ENCODE measurements around the gene IGHMBP2. TPM values are rescaled to one million over a fixed set of nuclear protein-coding genes. Genes with fewer than 3 reads are reported as not detected.
"Not testable (repeated sequence)": the region's sequence is repeated elsewhere in the genome, so short reads cannot be mapped to it uniquely, and the experiment has no call there.

IGHMBP2 gene
- 6.3 and 21.5 TPM in 2 replicates for total RNA-seq (2014; rRNA removed; shearing (Covaris generic); ENCODE audit: low replicate concordance)

DNA sequence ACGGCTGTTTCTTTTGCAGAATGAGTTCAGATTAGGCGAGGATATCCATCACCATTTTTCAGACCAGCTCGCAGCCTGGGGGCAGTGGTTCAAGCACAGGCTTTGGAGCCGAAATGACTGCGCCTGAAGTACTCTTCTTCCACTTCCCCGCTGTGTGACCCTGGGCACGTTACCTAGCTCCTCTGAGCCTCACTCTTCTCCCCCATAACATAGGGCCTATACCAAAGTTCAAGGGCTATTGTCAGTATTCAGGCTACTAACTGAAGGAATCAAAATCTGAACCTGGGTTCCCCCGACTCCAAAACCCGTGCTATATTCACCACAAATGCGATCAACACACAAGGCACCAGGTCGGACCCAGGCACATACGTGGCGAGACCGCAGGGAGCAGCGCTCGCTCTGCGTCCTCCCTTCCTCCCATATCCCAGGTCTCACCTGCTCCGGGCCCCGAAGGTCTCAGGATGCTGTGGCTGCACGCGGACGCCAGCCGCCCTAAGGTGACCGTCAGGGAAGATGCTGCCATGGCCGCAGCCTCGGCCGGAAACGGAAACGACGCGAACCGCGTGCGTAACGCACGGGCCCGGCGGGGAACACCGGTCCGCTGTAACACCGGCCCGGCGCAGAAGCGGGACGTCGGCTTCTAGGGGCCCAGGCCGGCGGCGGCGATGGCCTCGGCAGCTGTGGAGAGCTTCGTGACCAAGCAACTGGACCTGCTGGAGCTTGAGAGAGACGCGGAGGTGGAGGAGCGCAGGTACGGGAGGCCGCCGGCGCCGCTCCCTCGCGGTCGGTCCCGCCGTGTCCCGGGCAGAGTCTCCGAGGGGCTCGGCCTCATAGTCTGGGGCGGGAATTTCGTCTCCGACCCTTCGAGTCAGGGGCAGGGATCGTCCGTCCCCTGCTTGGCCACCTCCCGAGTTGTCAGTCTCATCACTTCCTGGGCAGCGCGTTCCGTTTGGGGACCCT lies at the start of gene IGHMBP2, which contains the start of gene MRPL21:
Gene IGHMBP2 (plus strand): TSS at position 604 of the 960 bp plus-strand sequence. CDS start 62 bp downstream, at position 666.
Gene MRPL21 (minus strand): TSS at position 545 of the 960 bp plus-strand sequence. CDS start 22 bp downstream, at position 523.
- no peaks in the 10 kb centered on the region for H3K27me3 ChIP-seq (ENCODE audit: low read length)
- no peaks in the 10 kb centered on the region for H3K9me2 ChIP-seq (replicated peaks; ENCODE audit: insufficient read depth, low read length)
- H3K4me1 ChIP-seq (ENCODE audit: low read length): peaks cover 26% of the 10 kb centered on the region
- H3K27ac ChIP-seq (ENCODE audit: low read length): peak within 1 kb of the TSS; percentile 46; the same call in 1 of the 2 replicates
- H3K79me2 ChIP-seq (ENCODE audit: low read length): peaks cover 78% of the 10 kb centered on the region
- H4K20me1 ChIP-seq (ENCODE audit: insufficient read depth, low read depth, low read length): peaks cover 26% of the 10 kb centered on the region
- peak within 1 kb of the TSS; percentile 100 for H3K4me3 ChIP-seq (ENCODE audit: low read length)
- peak; percentile 95 for DNase-seq
- peak within 1 kb of the TSS; percentile 99 for H2AFZ ChIP-seq (ENCODE audit: low read length)
- peak within 1 kb of the TSS; percentile 96 for H3K4me2 ChIP-seq (ENCODE audit: low read depth, low read length, poor library complexity, severe bottlenecking)
- H3K36me3 ChIP-seq (ENCODE audit: insufficient read depth, low read length): peaks cover 20% of the 10 kb centered on the region; the same call in 1 of the 2 replicates
- no peaks in the 10 kb centered on the region for H3K9me3 ChIP-seq (ENCODE audit: low read length)
- peak within 1 kb of the TSS; percentile 99 for H3K9ac ChIP-seq (ENCODE audit: low read length)

DNA sequence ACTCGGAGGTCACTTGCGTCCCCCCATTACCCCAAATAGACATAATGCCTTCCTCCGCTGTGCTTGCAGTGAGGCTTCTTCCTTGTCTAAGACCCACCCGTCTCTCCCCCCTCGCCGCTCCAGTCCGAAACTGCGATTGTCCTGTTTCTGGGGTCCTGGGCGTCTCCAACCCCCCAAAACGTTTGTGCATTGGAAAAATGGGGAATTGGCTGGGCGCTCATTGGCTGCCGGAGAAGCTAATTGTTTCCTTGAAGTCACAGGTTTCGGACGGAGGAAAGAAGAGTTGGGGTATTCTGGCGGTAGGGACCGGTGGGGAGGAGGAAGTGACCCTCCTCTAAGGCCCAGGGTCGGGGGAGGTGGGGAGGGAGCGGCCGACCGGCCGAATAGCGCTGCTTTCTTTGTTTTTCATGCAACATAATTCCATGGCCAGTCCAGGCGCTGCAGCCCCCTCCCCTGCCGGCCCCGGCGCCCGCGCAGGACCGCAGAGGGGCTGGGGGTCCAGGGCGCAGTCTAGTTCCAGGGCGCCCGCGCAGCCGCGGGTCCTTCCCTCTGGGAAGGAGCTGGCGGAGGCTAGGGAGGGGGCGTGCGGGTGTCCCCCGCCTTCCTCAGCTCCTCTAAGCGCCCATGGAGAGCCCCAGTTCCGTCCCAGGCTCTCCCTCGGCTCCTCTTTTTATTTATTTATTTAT lies 49.3 kb upstream of the IGHMBP2 start:
- DNase-seq: no peak
- no peaks in the 10 kb centered on the region for H3K4me1 ChIP-seq (ENCODE audit: low read length)
- H3K27ac ChIP-seq (ENCODE audit: low read length): no peak overlapping the region
- H2AFZ ChIP-seq (ENCODE audit: low read length): no peak overlapping the region
- no peaks in the 10 kb centered on the region for H3K36me3 ChIP-seq (ENCODE audit: insufficient read depth, low read length)
- H3K4me3 ChIP-seq (ENCODE audit: low read length): no peak overlapping the region
- no peaks in the 10 kb centered on the region for H4K20me1 ChIP-seq (ENCODE audit: insufficient read depth, low read depth, low read length)
- no peaks in the 10 kb centered on the region for H3K9me2 ChIP-seq (replicated peaks; ENCODE audit: insufficient read depth, low read length)
- no peak overlapping the region for H3K9ac ChIP-seq (ENCODE audit: low read length)
- H3K27me3 ChIP-seq (ENCODE audit: low read length): no peaks in the 10 kb centered on the region
- H3K9me3 ChIP-seq (ENCODE audit: low read length): no peaks in the 10 kb centered on the region
- H3K4me2 ChIP-seq (ENCODE audit: low read depth, low read length, poor library complexity, severe bottlenecking): no peak overlapping the region
- no peaks in the 10 kb centered on the region for H3K79me2 ChIP-seq (ENCODE audit: low read length)

DNA sequence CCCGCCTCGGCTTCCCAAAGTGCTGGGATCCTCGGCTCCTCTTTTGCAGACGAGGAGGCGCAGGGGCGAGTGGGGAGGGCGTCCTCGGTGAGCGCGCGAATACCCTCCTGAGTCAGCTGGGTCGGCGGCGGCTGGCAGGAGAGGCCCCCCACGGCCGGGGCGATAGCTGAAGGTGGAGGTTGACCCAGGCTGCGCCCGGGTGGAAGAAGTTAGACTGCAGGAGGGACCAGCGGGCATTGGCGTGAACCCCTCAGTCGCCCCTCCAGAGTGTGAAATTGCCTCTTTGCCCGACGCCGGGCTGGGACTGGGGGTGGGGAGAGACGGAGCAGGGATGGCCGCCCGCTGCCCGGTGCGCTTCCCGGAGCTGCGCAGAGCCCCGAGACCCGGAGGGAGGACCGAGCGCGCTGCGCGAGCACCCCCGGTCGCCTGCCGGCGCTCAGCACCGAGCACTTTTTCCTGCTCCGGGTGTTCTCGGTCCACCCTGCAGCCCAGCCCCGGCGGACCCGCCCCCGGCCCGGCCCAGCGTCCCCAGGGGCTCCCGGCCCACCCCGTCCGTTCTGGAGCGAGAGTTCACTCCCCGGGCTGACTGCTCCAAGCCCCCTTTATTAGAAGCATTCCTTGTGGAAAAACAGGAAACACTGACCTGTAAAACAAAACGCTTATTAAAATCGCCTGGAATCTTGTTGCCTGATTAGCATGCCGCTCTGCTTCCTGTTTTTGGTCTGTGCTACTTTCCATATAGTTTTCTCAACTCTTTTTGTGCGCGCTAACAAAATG lies 48.3 kb upstream of the IGHMBP2 start:
- no peak overlapping the region for H3K4me3 ChIP-seq (ENCODE audit: low read length)
- no peak overlapping the region for H2AFZ ChIP-seq (ENCODE audit: low read length)
- no peaks in the 10 kb centered on the region for H3K9me3 ChIP-seq (ENCODE audit: low read length)
- no peak overlapping the region for H3K9ac ChIP-seq (ENCODE audit: low read length)
- no peaks in the 10 kb centered on the region for H3K79me2 ChIP-seq (ENCODE audit: low read length)
- H3K9me2 ChIP-seq (replicated peaks; ENCODE audit: insufficient read depth, low read length): no peaks in the 10 kb centered on the region
- DNase-seq: no peak
- no peaks in the 10 kb centered on the region for H4K20me1 ChIP-seq (ENCODE audit: insufficient read depth, low read depth, low read length)
- H3K36me3 ChIP-seq (ENCODE audit: insufficient read depth, low read length): no peaks in the 10 kb centered on the region
- H3K4me1 ChIP-seq (ENCODE audit: low read length): no peaks in the 10 kb centered on the region
- no peak overlapping the region for H3K27ac ChIP-seq (ENCODE audit: low read length)
- H3K27me3 ChIP-seq (ENCODE audit: low read length): no peaks in the 10 kb centered on the region
- H3K4me2 ChIP-seq (ENCODE audit: low read depth, low read length, poor library complexity, severe bottlenecking): no peak overlapping the region

DNA sequence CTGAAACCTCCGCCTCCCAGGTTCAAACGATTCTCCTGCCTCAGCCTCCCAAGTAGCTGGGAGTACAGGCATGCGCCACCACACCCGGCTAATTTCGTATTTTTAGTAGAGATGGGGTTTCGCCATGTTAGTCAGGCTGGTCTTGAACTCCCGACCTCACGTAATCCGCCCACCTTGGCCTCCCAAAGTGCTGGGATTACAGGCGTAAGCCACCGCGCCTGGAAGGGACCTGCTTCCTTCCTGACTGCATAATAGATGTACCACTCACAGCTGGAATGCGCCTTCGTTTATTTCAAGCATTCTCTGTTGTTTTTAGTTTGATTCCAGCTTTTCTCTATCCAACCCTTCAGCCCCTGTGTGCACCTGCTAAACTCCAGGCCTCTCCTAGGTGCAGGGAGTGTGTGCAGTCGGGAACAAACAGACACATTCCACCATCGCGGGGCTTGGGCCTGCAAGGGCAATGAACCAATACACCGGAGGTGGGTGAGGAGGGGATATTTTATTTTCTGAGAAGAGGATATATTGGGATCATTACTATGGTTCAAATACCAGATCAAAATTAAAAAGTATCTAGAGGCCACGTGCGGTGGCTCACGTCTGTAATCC lies 47.2 kb upstream of the IGHMBP2 start:
- H3K9ac ChIP-seq (ENCODE audit: low read length); H3K4me3 ChIP-seq (ENCODE audit: low read length); H3K4me1 ChIP-seq (ENCODE audit: low read length); H3K9me3 ChIP-seq (ENCODE audit: low read length); H3K9me2 ChIP-seq (replicated peaks; ENCODE audit: insufficient read depth, low read length); H2AFZ ChIP-seq (ENCODE audit: low read length); H3K27ac ChIP-seq (ENCODE audit: low read length); DNase-seq; H3K79me2 ChIP-seq (ENCODE audit: low read length); H3K36me3 ChIP-seq (ENCODE audit: insufficient read depth, low read length); H4K20me1 ChIP-seq (ENCODE audit: insufficient read depth, low read depth, low read length); H3K4me2 ChIP-seq (ENCODE audit: low read depth, low read length, poor library complexity, severe bottlenecking); H3K27me3 ChIP-seq (ENCODE audit: low read length): not testable (repeated sequence)

DNA sequence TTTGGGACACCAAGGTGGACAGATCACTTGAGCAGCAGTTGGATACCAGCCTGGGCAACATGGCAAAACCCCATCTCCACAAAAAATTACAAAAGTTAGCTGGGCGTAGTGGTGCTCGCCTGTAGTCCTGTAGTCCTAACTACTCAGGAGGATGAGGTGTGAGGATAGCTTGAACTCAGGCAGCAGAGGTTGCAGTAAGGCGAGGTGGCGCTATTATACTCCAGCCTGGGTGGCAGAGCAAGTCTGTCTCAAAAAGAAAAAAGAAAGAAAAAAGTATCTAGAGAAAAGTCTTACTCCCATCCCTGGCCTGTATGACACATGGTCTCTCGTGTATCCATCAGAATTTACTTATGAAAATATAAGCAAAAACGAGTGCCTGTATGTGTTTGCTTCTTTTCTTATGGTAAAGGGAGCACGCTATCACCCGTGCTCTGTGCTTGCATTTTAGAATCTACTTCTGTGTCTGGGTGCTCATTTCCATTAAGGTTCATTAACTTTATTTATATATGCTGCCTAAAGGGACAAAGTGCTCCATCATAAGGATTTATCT lies 46.6 kb upstream of the IGHMBP2 start:
- H3K4me2 ChIP-seq (ENCODE audit: low read depth, low read length, poor library complexity, severe bottlenecking): no peak overlapping the region
- H2AFZ ChIP-seq (ENCODE audit: low read length): no peak overlapping the region
- H4K20me1 ChIP-seq (ENCODE audit: insufficient read depth, low read depth, low read length): no peaks in the 10 kb centered on the region
- H3K9me3 ChIP-seq (ENCODE audit: low read length): no peaks in the 10 kb centered on the region
- no peaks in the 10 kb centered on the region for H3K79me2 ChIP-seq (ENCODE audit: low read length)
- H3K4me1 ChIP-seq (ENCODE audit: low read length): no peaks in the 10 kb centered on the region
- no peak overlapping the region for H3K4me3 ChIP-seq (ENCODE audit: low read length)
- no peaks in the 10 kb centered on the region for H3K27me3 ChIP-seq (ENCODE audit: low read length)
- no peaks in the 10 kb centered on the region for H3K36me3 ChIP-seq (ENCODE audit: insufficient read depth, low read length)
- H3K9ac ChIP-seq (ENCODE audit: low read length): no peak overlapping the region
- no peak overlapping the region for H3K27ac ChIP-seq (ENCODE audit: low read length)
- DNase-seq: no peak
- H3K9me2 ChIP-seq (replicated peaks; ENCODE audit: insufficient read depth, low read length): no peaks in the 10 kb centered on the region

DNA sequence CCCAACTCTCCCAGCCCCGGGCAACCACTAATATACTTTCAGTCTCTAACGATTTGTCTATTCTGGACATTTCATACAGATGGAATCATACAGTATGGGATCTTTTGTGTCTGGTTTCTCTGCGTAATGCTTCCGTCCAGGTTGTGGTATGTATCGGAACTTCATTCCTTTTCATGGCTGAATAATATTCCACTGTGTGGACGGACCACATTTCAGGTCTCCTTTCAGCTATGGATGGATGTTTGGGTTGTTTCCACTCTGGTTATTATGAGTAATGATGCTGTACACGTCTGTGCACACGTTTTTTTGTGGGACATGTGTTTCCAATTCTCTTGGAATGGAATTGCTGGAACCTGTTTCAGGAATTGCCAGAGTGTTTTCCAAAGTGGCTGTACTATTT lies 44.6 kb upstream of the IGHMBP2 start:
- Histone ChIP-seq H3K9me3 (ENCODE audit: low read length) (peaks cover 7% of the 10 kb centered on the region), H4K20me1 (ENCODE audit: insufficient read depth, low read depth, low read length) (no peaks in the 10 kb centered on the region), H3K79me2 (ENCODE audit: low read length) (no peaks in the 10 kb centered on the region), H3K9me2 (replicated peaks; ENCODE audit: insufficient read depth, low read length) (no peaks in the 10 kb centered on the region), H3K27me3 (ENCODE audit: low read length) (no peaks in the 10 kb centered on the region), H3K4me3 (ENCODE audit: low read length) (no peak overlapping the region), H3K4me2 (ENCODE audit: low read depth, low read length, poor library complexity, severe bottlenecking) (no peak overlapping the region), H2AFZ (ENCODE audit: low read length) (no peak overlapping the region), H3K9ac (ENCODE audit: low read length) (no peak overlapping the region), H3K4me1 (ENCODE audit: low read length) (no peaks in the 10 kb centered on the region), H3K36me3 (ENCODE audit: insufficient read depth, low read length) (no peaks in the 10 kb centered on the region), H3K27ac (ENCODE audit: low read length) (no peak overlapping the region)
- DNase-seq: no peak

DNA sequence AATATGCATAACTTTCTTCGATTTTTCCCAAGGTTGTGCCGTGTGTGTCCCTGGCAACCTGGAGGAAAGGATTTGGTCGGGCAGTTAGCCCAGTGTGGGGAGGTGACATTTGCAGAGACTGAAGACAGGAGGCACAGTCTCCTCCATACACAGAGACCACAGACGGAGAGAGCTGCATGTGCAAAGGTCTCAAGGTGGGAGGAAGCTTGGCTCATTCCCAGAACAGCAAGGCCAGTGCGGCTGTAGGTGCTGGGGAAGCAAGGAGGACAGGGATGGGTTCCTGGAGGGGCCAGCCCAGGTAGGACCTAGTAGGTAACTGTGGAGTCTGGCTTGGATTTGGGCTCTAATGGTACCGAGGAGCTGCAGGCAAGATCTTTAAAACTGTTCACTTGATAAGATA lies 41.3 kb upstream of the IGHMBP2 start:
- H3K9me2 ChIP-seq (replicated peaks; ENCODE audit: insufficient read depth, low read length): no peaks in the 10 kb centered on the region
- H3K27me3 ChIP-seq (ENCODE audit: low read length): no peaks in the 10 kb centered on the region
- H3K9me3 ChIP-seq (ENCODE audit: low read length): peaks cover 9% of the 10 kb centered on the region
- H2AFZ ChIP-seq (ENCODE audit: low read length): no peak overlapping the region
- no peak for DNase-seq
- no peaks in the 10 kb centered on the region for H3K79me2 ChIP-seq (ENCODE audit: low read length)
- no peaks in the 10 kb centered on the region for H3K36me3 ChIP-seq (ENCODE audit: insufficient read depth, low read length)
- H3K4me3 ChIP-seq (ENCODE audit: low read length): no peak overlapping the region
- H3K9ac ChIP-seq (ENCODE audit: low read length): no peak overlapping the region
- H3K4me2 ChIP-seq (ENCODE audit: low read depth, low read length, poor library complexity, severe bottlenecking): no peak overlapping the region
- H3K27ac ChIP-seq (ENCODE audit: low read length): no peak overlapping the region
- peaks cover 5% of the 10 kb centered on the region for H3K4me1 ChIP-seq (ENCODE audit: low read length)
- H4K20me1 ChIP-seq (ENCODE audit: insufficient read depth, low read depth, low read length): no peaks in the 10 kb centered on the region
